ENCODE results near the gene CARS2.
"Not testable (repeated sequence)": the region's sequence is repeated elsewhere in the genome, so short reads cannot be mapped to it uniquely, and the experiment has no call there.

CARS2 gene

DNA sequence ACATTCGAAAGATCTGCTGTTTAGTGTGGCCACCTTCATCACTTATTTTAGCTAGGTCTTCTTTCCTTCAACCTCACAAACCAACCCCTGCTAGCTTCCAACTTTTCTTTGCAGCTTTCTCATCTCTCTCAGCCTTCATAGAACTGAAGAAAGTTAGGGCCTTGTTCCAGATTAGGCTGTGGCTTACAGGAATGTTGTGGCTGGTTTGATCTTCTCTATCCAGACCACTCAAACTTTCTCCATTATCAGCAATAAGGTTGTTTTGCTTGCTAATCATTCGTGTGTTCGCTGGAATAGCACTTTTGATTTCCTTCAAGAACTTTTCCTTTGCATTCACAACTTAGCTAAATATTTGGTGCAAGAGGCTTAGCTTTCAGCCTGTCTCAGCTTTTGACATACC lies 44.7 kb downstream of the CARS2 start:
- H3K4me1 ChIP-seq (ENCODE audit: insufficient read depth, low read length) = no peaks in the 10 kb centered on the region
- H3K27me3 ChIP-seq (ENCODE audit: insufficient read depth, low read length) = no peaks in the 10 kb centered on the region
- H3K4me3 ChIP-seq (ENCODE audit: low read length) = no peak overlapping the region
- H3K9ac ChIP-seq (ENCODE audit: low read depth, low read length) = no peak overlapping the region
- H3K27ac ChIP-seq (ENCODE audit: low read length) = no peak overlapping the region
- H3K9me3 ChIP-seq (ENCODE audit: insufficient read depth, low read depth, low read length) = peaks cover 34% of the 10 kb centered on the region
- H3K36me3 ChIP-seq (ENCODE audit: insufficient read depth, low read depth, low read length) = peaks cover 66% of the 10 kb centered on the region

- Histone ChIP-seq H3K9me3 (ENCODE audit: insufficient read depth, low read depth, low read length) (peaks cover 34% of the 10 kb centered on the region), H3K36me3 (ENCODE audit: insufficient read depth, low read depth, low read length) (peaks cover 41% of the 10 kb centered on the region)
- not testable (repeated sequence) for H3K27me3 ChIP-seq (ENCODE audit: insufficient read depth, low read length); H3K27ac ChIP-seq (ENCODE audit: low read length); H3K4me1 ChIP-seq (ENCODE audit: insufficient read depth, low read length); H3K9ac ChIP-seq (ENCODE audit: low read depth, low read length); H3K4me3 ChIP-seq (ENCODE audit: low read length)
Observed at GRCh38 chr13:110658218-110658911, 47.6 kb downstream of the CARS2 start.

DNA sequence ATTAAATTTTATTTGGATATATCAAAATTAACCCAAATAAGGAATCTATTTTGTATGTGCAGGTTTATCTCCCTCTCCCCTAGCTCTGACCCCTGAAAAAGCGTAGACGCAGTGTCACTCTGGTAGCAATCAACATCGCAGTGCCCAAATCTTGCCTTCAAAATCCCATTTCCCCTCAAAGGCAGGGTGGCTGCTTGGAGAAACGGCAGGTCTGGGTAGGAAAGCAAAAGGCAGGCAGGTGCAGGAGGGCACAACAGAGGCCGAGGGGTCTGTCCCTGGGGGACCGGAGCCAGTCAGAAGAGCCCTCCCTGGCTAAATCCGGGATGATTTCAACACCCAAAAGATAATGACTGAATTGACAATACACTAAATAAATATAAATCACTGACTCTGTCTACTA lies 48.7 kb downstream of the CARS2 start:
- H3K36me3 ChIP-seq (ENCODE audit: insufficient read depth, low read depth, low read length) = peaks cover 30% of the 10 kb centered on the region

GRCh38 chr13:110653851-110654250 lies 52.1 kb downstream of the CARS2 start:
- H3K27me3 ChIP-seq (ENCODE audit: insufficient read depth, low read length) = no peaks in the 10 kb centered on the region
- peaks cover 1% of the 10 kb centered on the region; the same call in 1 of the 2 replicates for H3K36me3 ChIP-seq (ENCODE audit: insufficient read depth, low read depth, low read length)

More for the DNA sequence above, 48.7 kb downstream of the CARS2 start:
- H3K9ac ChIP-seq (ENCODE audit: low read depth, low read length) = no peak overlapping the region
- no peak overlapping the region for H3K27ac ChIP-seq (ENCODE audit: low read length)
- peaks cover 34% of the 10 kb centered on the region for H3K9me3 ChIP-seq (ENCODE audit: insufficient read depth, low read depth, low read length)
- no peaks in the 10 kb centered on the region for H3K4me1 ChIP-seq (ENCODE audit: insufficient read depth, low read length)
- no peak overlapping the region for H3K4me3 ChIP-seq (ENCODE audit: low read length)
- H3K27me3 ChIP-seq (ENCODE audit: insufficient read depth, low read length) = no peaks in the 10 kb centered on the region

GRCh38 chr13:110653271-110653670 lies 52.6 kb downstream of the CARS2 start:
- Histone ChIP-seq H3K36me3 (ENCODE audit: insufficient read depth, low read depth, low read length) (no peaks in the 10 kb centered on the region; the same call in 1 of the 2 replicates), H3K27me3 (ENCODE audit: insufficient read depth, low read length) (no peaks in the 10 kb centered on the region), H3K9ac (ENCODE audit: low read depth, low read length) (no peak overlapping the region), H3K27ac (ENCODE audit: low read length) (no peak overlapping the region), H3K4me3 (ENCODE audit: low read length) (no peak overlapping the region), H3K9me3 (ENCODE audit: insufficient read depth, low read depth, low read length) (peaks cover 6% of the 10 kb centered on the region), H3K4me1 (ENCODE audit: insufficient read depth, low read length) (no peaks in the 10 kb centered on the region)

More at GRCh38 chr13:110653851-110654250, 52.1 kb downstream of the CARS2 start:
- peaks cover 11% of the 10 kb centered on the region for H3K9me3 ChIP-seq (ENCODE audit: insufficient read depth, low read depth, low read length)
- no peak overlapping the region for H3K4me3 ChIP-seq (ENCODE audit: low read length)
- H3K27ac ChIP-seq (ENCODE audit: low read length) = no peak overlapping the region
- H3K9ac ChIP-seq (ENCODE audit: low read depth, low read length) = no peak overlapping the region
- H3K4me1 ChIP-seq (ENCODE audit: insufficient read depth, low read length) = no peaks in the 10 kb centered on the region

DNA sequence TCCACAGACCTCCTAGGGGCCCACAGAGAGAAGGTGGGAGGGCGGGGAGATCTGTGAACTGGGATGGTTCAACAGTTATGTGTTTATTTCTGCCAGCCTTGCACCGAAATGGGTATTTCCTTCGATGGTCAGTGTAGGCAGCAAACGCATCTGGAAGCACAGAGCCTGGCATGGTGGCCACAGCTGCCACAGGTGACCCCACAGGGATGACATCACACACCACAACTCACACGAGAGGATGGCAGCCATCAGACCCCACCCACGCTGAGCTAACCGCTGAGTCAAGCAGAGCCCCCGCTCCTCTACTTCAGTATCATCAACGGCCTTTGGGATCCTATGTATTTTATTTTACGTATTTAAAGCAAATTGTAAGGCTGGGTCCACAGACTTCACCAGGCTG lies 53.2 kb downstream of the CARS2 start:
- Histone ChIP-seq H3K36me3 (ENCODE audit: insufficient read depth, low read depth, low read length) (no peaks in the 10 kb centered on the region; the same call in 1 of the 2 replicates), H3K27ac (ENCODE audit: low read length) (no peak overlapping the region), H3K9ac (ENCODE audit: low read depth, low read length) (no peak overlapping the region)

DNA sequence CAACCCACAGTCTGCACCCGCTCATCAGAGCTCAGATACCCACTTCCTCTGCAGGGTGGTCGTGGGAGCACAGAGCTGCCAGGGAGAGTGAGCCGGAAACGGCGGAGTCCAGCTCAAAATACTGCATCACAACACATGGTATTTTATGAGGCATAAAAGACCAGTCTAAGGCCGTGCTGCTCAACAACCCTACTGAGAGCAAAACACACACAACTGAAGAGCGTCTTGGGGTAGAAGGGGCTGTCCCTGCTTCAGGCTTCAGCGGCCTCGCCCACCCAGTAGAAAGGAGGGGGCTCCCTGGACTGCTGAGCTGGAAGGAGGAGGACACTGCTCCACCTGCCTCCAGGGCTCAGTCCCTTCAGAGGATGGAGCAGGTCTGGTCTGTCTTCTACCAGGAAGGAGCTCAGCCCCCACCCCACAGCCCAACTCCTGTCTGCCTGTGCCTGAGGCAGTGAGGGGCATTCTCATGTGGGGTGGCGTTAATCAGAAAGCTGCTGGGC lies 53.6 kb downstream of the CARS2 start:
- H3K36me3 ChIP-seq (ENCODE audit: insufficient read depth, low read depth, low read length) = no peaks in the 10 kb centered on the region; the same call in 1 of the 2 replicates

More for the DNA sequence above, 53.2 kb downstream of the CARS2 start:
- Histone ChIP-seq H3K4me1 (ENCODE audit: insufficient read depth, low read length) (no peaks in the 10 kb centered on the region), H3K27me3 (ENCODE audit: insufficient read depth, low read length) (no peaks in the 10 kb centered on the region), H3K4me3 (ENCODE audit: low read length) (no peak overlapping the region), H3K9me3 (ENCODE audit: insufficient read depth, low read depth, low read length) (peaks cover under 1% of the 10 kb centered on the region; the same call in 1 of the 2 replicates)

DNA sequence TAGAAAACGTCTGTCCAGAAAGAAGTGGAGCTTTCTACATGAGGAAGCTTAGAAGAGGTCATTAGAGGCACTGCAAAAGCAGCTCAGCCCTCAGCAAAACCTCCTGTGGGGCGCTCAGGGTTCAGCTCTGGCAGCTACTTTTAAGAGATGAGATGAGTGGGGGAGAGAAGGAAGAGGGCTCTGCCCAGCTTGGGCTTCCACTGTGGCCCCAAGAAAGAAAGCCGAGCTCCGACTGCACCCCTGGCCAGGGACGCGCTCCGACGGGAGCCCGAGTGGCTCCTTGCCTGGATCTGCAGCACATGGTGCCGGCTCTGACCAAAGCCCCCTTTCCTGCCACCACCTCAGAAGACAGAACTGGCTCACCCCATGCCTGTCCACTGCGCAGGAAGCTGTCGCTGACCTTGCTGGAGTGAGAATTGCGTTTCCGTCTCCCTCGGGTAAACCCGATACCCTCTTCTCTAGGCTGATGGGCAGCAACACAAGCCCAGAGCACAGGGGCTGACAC lies 54.1 kb downstream of the CARS2 start:
- no peaks in the 10 kb centered on the region for H3K9me3 ChIP-seq (ENCODE audit: insufficient read depth, low read depth, low read length)
- no peaks in the 10 kb centered on the region; the same call in 1 of the 2 replicates for H3K36me3 ChIP-seq (ENCODE audit: insufficient read depth, low read depth, low read length)

More for the DNA sequence above, 53.6 kb downstream of the CARS2 start:
- Histone ChIP-seq H3K9me3 (ENCODE audit: insufficient read depth, low read depth, low read length) (no peaks in the 10 kb centered on the region), H3K9ac (ENCODE audit: low read depth, low read length) (no peak overlapping the region), H3K27ac (ENCODE audit: low read length) (no peak overlapping the region), H3K4me3 (ENCODE audit: low read length) (no peak overlapping the region), H3K4me1 (ENCODE audit: insufficient read depth, low read length) (no peaks in the 10 kb centered on the region), H3K27me3 (ENCODE audit: insufficient read depth, low read length) (no peaks in the 10 kb centered on the region)

DNA sequence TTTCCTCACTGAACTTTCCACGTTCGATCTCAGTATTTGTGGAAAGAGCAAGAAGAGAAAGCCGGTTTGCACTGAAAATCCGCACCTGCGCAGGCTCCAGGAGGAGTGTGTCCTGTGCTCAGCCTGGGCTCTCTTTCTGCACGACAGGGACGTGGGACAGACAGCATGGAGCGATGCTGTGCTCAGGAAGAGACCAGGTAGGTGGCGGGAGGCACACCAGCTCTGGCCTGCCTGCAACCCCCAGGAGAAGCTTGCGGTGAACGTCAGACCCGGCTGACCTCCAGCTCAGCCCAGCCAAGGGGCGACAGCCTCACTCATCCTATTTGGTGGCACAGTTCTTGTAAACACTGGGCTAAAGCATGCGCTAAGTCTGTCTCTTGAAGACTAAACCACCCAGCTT lies 54.6 kb downstream of the CARS2 start:
- Histone ChIP-seq H3K4me3 (ENCODE audit: low read length) (no peak overlapping the region), H3K9ac (ENCODE audit: low read depth, low read length) (no peak overlapping the region), H3K27me3 (ENCODE audit: insufficient read depth, low read length) (no peaks in the 10 kb centered on the region), H3K36me3 (ENCODE audit: insufficient read depth, low read depth, low read length) (no peaks in the 10 kb centered on the region; the same call in 1 of the 2 replicates), H3K9me3 (ENCODE audit: insufficient read depth, low read depth, low read length) (no peaks in the 10 kb centered on the region), H3K4me1 (ENCODE audit: insufficient read depth, low read length) (no peaks in the 10 kb centered on the region), H3K27ac (ENCODE audit: low read length) (no peak overlapping the region)

More for the DNA sequence above, 54.1 kb downstream of the CARS2 start:
- no peak overlapping the region for H3K4me3 ChIP-seq (ENCODE audit: low read length)
- H3K27me3 ChIP-seq (ENCODE audit: insufficient read depth, low read length) = no peaks in the 10 kb centered on the region
- H3K9ac ChIP-seq (ENCODE audit: low read depth, low read length) = no peak overlapping the region
- no peaks in the 10 kb centered on the region for H3K4me1 ChIP-seq (ENCODE audit: insufficient read depth, low read length)
- H3K27ac ChIP-seq (ENCODE audit: low read length) = no peak overlapping the region

GRCh38 chr13:110650436-110650835 lies 55.5 kb downstream of the CARS2 start:
- H3K9me3 ChIP-seq (ENCODE audit: insufficient read depth, low read depth, low read length) = no peaks in the 10 kb centered on the region
- H3K36me3 ChIP-seq (ENCODE audit: insufficient read depth, low read depth, low read length) = peaks cover 6% of the 10 kb centered on the region; the same call in 1 of the 2 replicates
- no peaks in the 10 kb centered on the region for H3K27me3 ChIP-seq (ENCODE audit: insufficient read depth, low read length)
- H3K27ac ChIP-seq (ENCODE audit: low read length) = no peak overlapping the region
- no peak overlapping the region for H3K9ac ChIP-seq (ENCODE audit: low read depth, low read length)
- no peak overlapping the region for H3K4me3 ChIP-seq (ENCODE audit: low read length)
- no peaks in the 10 kb centered on the region for H3K4me1 ChIP-seq (ENCODE audit: insufficient read depth, low read length)

DNA sequence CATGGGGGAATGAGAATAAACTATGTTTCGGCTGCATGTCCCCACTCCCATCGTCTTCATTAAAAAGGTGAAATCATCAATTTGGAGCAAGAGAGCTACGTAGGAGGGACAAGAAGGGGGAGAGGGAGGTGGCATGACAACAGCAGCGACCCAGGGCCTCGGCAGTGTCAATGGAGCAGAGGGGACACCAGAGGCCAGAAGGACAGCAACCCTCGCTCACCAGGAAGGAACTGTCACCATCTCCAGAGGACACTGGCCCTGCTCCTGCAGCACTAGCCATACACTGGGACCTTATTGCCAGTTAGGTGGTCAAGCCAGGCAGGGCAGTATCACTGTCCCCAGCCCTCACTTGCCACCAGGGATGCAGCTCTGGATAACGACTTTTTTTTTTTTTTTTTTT lies 56.4 kb downstream of the CARS2 start:
- Histone ChIP-seq H3K9ac (ENCODE audit: low read depth, low read length) (no peak overlapping the region), H3K36me3 (ENCODE audit: insufficient read depth, low read depth, low read length) (peaks cover 6% of the 10 kb centered on the region; the same call in 1 of the 2 replicates), H3K27ac (ENCODE audit: low read length) (no peak overlapping the region), H3K4me3 (ENCODE audit: low read length) (no peak overlapping the region), H3K4me1 (ENCODE audit: insufficient read depth, low read length) (no peaks in the 10 kb centered on the region; the same call in 1 of the 2 replicates), H3K9me3 (ENCODE audit: insufficient read depth, low read depth, low read length) (no peaks in the 10 kb centered on the region), H3K27me3 (ENCODE audit: insufficient read depth, low read length) (no peaks in the 10 kb centered on the region)
